ENCODE results near the gene FLNB.
A peak's percentile ranks its signal among the peaks of the same experiment; 100 is the strongest.

Gene FLNB

DNA sequence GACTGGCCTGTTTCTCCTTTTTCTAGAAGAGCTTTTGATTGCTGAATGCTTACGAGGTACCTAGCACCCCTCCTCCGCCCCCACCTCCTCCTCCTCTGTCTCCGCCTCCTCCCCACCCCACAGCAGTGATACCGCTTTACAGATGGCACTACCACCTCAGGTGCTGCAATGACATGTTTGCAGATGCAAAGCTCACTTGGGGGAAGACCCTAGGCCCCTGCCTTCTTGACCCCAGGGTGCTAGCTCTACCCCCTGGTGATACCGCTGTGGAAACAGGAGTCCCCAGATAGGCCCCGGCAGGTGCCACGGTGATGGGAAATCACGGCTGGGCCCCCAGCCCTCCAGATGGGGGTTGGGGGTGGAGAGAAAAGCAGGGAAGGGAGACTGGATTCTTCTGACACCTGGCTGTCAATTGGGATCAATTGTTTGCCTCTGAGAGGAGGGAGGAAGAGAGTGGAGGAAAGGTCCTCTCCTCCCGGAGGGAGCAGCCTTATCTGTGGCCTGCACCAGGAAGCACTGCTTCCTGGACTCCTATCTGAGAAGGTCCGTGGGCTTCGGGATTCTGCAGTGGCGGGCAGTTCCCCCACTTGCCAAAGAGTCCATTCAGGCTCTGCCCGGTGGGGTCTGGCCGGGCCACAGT lies 164.9 kb downstream of the FLNB start:
- no peak for DNase-seq

GRCh38 chr3:58173669-58174398 lies 165.6 kb downstream of the FLNB start:
- peak; percentile 81 for DNase-seq

GRCh38 chr3:58175187-58175436 lies 166.9 kb downstream of the FLNB start:
- DNase-seq, result no peak

DNA sequence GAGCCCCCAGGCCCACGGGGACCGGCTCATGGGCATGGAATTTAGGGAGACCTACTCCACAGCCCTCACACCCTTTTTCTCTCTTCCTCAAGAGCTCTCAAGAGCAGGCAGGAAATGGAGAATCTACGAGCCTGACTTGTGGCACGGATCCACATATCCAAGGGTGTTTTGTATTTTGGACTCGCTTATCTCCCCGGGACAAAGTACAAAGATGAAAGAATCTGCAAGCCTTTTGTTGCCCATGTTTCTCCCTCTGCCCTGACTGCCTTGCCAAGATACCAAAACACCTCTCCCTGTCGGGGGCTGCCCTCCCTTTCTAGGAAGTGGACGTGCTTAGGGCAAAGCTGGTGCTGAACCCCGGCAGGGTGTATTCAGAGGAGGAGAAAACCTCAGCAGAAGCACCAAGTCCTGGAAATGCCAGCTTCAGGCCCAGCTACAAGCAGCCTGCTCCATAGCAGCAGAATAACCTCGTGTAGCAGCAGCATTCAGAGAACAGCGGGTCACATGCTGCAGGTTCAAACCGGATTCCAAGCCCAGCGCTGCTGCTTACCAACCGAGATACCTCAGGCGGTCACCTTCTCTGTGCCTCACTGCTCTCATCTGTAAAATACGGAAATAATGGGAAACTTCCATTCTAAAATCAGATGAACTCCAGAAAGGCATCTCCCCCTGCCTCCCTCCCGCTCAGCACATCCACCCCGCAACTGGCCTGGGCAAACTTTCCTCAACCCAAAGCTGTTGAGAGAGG lies 167.4 kb downstream of the FLNB start:
- DNase-seq, result peak; percentile 87

DNA sequence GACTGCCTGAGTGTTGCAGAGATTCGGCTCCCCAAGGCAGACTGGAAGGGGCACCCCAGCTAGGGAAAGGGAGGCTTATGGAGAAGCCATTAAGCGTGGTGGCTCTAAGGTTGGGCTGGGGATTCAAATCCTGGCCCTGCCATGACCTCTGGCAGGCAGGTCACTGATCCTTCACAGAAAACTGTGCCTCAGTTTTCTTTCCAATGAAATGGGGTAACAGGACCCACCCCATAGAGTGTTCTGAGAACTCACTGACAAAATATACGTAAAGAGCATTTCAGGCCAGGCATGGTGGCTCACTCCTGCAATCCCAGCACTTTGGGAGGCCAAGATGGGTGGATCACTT lies 167.9 kb downstream of the FLNB start:
- no peak for DNase-seq

DNA sequence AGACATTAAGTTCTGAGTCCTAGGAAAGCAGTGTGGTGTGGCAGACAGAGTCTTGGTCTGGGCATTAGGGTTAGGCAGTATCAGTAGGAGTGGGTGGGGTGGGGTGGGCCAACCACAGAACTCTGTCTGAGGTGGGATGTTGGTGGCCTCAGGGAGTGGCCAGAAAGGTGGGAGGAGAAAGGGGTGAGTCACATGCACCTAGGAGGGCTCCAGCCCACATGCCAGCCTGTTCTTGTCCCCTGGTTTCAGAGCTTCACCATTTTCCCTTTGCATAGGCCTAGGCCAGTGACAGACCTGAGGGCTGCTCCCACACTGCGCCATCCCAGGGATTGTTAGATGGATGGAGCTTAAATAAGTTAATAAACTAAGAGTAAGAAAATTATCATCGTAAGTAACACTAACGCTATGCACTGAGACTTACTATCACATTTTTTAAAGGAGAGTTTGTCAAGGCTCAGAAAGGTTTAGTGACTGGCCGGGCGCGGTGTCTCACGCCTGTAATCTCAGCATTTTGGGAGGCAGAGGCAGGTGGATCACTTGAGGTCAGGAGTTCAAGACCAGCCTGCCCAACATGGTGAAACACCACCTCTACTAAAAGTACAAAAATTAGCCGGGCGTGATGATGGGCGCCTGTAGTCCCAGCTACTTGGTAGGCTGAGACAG lies 168.7 kb downstream of the FLNB start:
- peak; percentile 82 for DNase-seq

DNA sequence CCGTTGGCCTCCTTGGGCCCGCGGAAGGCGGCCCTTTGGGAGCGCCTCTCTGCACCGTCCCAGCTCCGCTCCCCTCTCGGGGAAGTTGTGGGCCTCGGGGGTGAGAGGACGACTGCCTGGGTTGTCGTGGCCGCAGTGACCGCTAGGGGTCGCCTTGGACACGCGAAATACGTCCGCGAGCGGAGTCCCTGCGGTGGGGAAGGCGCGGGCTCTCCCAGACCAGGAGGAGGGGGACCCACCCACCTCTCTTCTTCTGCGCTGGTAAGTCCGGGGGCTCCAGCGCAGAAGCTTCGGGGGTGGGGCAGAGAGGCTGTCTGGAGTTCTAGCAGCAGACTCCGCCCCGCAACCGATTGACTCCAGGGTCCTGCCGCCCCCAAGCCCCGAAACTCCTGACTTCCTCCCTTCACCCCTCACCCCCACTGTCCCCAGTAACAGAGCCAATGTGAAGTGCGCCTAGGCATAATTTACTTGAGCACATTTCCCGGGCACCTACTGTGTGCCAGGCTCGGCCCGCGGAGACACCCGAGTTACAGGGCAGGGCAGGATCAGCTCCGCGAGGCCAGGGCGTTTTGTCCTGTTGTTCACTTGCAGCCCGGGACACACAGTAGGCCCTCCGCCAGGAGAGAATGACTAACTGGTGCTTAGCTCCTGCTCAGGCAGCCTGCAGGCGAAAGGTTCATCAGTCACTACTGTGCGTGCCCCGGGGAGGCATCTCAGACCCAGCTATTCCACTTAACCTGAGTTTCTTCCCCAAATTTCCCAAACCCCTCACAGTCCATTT lies 169.7 kb downstream of the FLNB start:
- peak; percentile 90 for DNase-seq

- no peak for DNase-seq
Observed at GRCh38 chr3:58178528-58179234, 170.5 kb downstream of the FLNB start.

- peak; percentile 14 for DNase-seq
Observed at GRCh38 chr3:58179235-58180098, 171.2 kb downstream of the FLNB start.

DNA sequence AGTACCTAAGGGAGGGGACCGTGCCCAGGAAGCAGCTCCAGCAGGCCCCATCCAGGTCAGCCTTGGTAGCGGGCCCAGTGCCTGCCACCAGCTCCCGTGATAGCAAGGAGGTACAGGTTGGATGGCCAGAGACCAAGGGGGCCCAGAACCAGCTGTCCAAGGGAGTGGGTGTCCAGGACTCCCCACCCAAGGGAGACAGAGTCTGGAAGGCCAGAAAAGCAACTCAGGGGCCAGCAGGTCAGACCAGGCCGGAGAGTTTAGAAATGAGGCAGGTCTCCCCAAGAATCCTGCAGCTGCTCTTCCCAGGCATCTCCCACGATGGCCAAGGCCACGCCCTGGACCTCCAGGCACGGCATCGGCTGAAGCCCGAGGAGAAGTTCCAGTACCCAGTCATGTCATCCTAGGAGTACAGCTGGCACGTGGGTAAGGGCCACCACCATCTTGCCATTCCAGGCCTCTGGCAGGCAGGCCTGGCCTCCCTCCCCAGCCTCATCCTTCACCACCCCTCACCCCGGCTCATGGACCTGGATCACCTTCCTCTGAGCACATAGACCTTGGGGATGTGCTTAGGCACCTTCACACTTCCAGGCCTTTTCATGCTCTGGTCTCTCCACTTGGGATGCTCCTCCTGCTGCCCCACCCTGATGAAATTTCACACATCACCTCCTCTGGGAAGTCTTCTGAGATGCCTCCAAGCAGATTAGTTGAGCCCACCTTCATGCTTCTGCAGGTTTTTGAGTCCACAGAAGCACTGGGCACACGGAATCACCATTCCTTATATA lies 172.1 kb downstream of the FLNB start:
- no peak for DNase-seq

GRCh38 chr3:58180940-58181587 lies 172.8 kb downstream of the FLNB start:
- DNase-seq, result no peak

DNA sequence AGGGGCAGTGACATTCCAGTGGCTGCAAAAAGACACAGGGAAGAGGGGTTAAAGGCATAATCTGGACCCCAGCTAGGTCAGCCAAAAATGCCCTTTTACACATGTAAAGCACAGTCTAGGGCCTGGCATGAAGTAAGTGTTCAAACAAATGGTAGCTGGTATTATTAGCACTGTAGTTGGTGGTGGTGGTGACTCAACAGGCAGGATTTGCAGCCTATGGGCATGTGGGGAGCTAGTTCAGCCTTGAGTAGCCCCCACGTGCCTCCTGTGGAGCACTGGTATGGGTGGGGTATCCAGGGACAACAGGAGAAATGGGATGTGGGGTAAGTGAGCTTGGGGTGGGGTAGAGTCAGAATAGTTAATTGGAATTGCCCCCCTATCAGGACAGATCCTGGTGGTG lies 175.0 kb downstream of the FLNB start:
- no peak for DNase-seq

GRCh38 chr3:58183891-58184290 lies 175.7 kb downstream of the FLNB start:
- DNase-seq, result no peak

DNA sequence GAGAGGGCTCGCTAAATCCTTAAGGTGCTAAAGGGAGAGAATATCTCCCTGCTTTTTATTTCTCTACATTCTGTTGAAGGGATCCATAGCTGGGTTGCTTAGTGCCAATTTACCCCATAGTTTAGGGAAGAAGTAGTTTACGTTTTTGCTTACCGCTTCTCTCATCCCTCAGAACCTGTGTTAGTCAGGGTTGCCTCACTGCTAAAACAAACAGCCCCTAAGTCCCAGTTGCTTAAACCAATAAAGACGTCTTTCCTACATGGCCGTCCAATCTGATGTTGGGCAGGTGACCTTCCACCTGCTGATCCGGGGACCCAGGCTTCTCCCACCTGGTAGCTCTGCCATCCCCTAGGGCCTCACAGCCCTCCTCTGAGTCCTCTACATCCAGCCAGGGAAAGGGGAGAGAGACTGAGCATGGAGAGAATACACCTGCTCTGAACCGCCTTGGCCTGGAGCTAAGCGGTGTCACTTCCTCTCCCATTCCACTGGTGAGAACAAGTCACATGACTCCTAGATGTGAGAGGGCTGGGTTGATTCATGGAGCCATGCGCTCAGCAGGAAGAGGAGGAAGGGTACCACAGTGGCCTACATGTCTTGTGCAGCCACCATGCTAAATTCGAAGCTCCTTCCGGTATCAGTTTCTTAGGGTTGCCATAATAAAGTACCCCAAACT lies 176.2 kb downstream of the FLNB start:
- no peak for DNase-seq

DNA sequence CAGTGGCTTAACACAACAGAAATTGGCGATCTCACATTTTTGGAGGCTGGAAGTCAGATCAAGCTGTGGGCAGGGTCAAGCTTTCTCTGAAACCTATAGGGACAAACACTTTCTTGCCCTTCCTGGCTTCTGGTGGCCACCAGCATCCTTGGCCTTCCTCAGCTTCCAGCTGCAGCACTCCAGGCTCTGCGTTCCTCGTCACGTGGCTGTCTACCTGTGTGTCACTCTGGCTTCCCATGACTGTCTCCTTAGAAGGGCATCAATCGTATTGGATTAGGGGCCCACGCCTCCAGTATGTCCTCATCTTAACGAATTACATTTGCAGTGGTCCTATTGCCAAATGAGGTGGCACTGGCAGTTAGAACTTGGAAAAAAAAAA lies 176.7 kb downstream of the FLNB start:
- DNase-seq, result no peak

- no peak for DNase-seq
Observed at GRCh38 chr3:58188173-58188564, 179.9 kb downstream of the FLNB start.

- DNase-seq, result no peak
Observed at GRCh38 chr3:58188921-58189451, 180.8 kb downstream of the FLNB start.

DNA sequence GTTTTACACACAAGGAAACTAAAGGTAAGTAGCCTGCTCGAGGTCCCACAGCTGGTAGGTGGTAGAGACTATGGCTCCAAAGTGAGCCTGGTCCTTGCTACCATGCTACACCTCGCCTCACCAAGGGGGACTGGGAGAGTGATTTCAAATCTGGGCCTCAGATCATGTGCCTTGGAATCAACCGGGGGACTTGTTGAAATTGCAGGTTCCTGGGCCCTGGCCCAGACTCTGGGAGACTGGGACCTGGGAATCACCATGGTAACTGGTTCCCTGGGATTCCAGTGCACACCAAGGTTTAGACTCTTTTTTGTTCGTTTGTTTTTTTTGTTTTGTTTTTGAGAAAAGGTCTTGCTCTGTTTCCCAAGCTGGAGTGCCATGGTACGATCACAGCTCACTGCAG lies 181.5 kb downstream of the FLNB start:
- no peak for DNase-seq

DNA sequence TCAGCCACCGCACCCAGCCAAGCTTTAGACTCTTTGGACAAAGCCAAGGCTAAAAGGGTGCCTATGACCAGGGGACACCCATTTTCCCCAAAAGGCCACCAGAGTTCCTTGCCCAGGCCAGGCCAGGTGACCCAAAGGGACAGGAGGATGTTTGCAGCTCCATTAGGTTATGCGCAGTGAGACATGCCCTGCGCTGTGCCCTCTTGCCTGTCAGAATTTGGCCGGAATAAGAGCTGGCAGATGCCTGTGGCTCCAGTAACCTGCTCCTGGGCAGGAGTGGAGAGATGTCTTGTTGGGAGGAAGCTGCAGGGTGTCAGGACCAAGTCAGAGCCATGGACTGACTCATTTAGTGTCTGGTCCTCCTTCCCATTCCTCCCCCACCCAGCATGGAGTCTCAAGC lies 182.1 kb downstream of the FLNB start:
- DNase-seq, result no peak

All from hematopoietic multipotent progenitor cell treated with erythropoietin and hydrocortisone succinate and interleukin-3 and kit ligand, for 6 days (in vitro differentiated cells).